WTC11 (cell line): ENCODE results near the gene ELP5. TPM values are rescaled to one million over a fixed set of nuclear protein-coding genes. Genes with fewer than 3 reads are reported as not detected.

Experiments used
- ATAC-seq: fragments of 200-7000 bp; cut with Tn5 transposase; 2 replicates; pipeline ENCODE4 v1.10.0; 2021; ENCODE audit warnings: mild to moderate bottlenecking, moderate library complexity
- CTCF ChIA-PET: fragments of 300-600 bp; sonication (Branson Sonifier 250); formaldehyde crosslinking; loops from one replicate; lab custom pipeline; 2021; ENCODE audit warnings: antibody characterized with exemption; lab: Charles Lee
- POLR2A ChIA-PET: fragments of 350-600 bp; sonication (Branson Sonifier 250); formaldehyde crosslinking; loops from one replicate; lab custom pipeline; 2021; ENCODE audit warnings: antibody characterized with exemption; lab: Charles Lee
- DNase-seq: peaks from one replicate; pipeline ENCODE4 v3.0.0; 2021; ENCODE audit warnings: low spot score
- H3K27ac Mint-ChIP-seq: 2 replicates; pipeline ENCODE4 v1.8.0; 2021; ENCODE audit warnings: mixed read lengths
- H3K27me3 Mint-ChIP-seq: 2 replicates; pipeline ENCODE4 v1.8.0; 2021; ENCODE audit warnings: low read depth, mild to moderate bottlenecking, moderate library complexity, mixed read lengths
- H3K36me3 Mint-ChIP-seq: 2 replicates; pipeline ENCODE4 v1.8.0; 2021; ENCODE audit warnings: mixed read lengths
- H3K4me1 Mint-ChIP-seq: 2 replicates; pipeline ENCODE4 v1.8.0; 2022; ENCODE audit warnings: mixed read lengths
- H3K4me3 Mint-ChIP-seq: 2 replicates; pipeline ENCODE4 v1.8.0; 2021; ENCODE audit warnings: mild to moderate bottlenecking, moderate library complexity, mixed read lengths
- H3K9me3 Mint-ChIP-seq: 2 replicates; pipeline ENCODE4 v1.8.0; 2021; ENCODE audit warnings: mixed read lengths
- ATF1 ChIP-seq: sonication (generic); formaldehyde crosslinking; IDR thresholded peaks from 2 replicates; pipeline ENCODE4 v1.8.1; 2023; ENCODE audit warnings: mild to moderate bottlenecking, moderate library complexity, missing genetic modification reagents
- FOXJ3 ChIP-seq: sonication (generic); formaldehyde crosslinking; IDR thresholded peaks from 2 replicates; pipeline ENCODE4 v1.9.0; 2021; ENCODE audit warnings: missing genetic modification reagents, mild to moderate bottlenecking, borderline replicate concordance
- FOXK1 ChIP-seq: sonication (generic); formaldehyde crosslinking; IDR thresholded peaks from 2 replicates; pipeline ENCODE4 v1.8.0; 2022; ENCODE audit warnings: mild to moderate bottlenecking, moderate library complexity, missing genetic modification reagents
- GABPB1 ChIP-seq: sonication (generic); formaldehyde crosslinking; IDR thresholded peaks from 2 replicates; pipeline ENCODE4 v1.8.1; 2023; ENCODE audit warnings: mild to moderate bottlenecking, missing genetic modification reagents
- GRHL2 ChIP-seq: fragments of 250-450 bp; sonication (Bioruptor Pico); IDR thresholded peaks from 2 replicates; pipeline ENCODE4 v1.8.0; 2022; ENCODE audit warnings: mild to moderate bottlenecking, moderate library complexity; ENCODE audit not compliant: insufficient replicate concordance, severe bottlenecking
- IRF2 ChIP-seq: sonication (generic); formaldehyde crosslinking; IDR thresholded peaks from 2 replicates; pipeline ENCODE4 v1.8.0; 2022; ENCODE audit warnings: low read depth, missing genetic modification reagents, borderline replicate concordance
- NFATC4 ChIP-seq: fragments of 250-450 bp; sonication (Bioruptor Pico); IDR thresholded peaks from 2 replicates; pipeline ENCODE4 v1.9.0; 2021; ENCODE audit warnings: mild to moderate bottlenecking
- RELA ChIP-seq: sonication (generic); formaldehyde crosslinking; IDR thresholded peaks from 2 replicates; pipeline ENCODE4 v1.8.1; 2022; ENCODE audit warnings: missing genetic modification reagents, mild to moderate bottlenecking, borderline replicate concordance
- SMAD4 ChIP-seq: sonication (generic); formaldehyde crosslinking; IDR thresholded peaks from 2 replicates; pipeline ENCODE4 v1.8.0; 2022; ENCODE audit warnings: mild to moderate bottlenecking, missing genetic modification reagents
- STAT6 ChIP-seq: sonication (generic); formaldehyde crosslinking; conservative IDR thresholded peaks from 2 replicates; pipeline ENCODE4 v1.8.1; 2023; ENCODE audit warnings: mild to moderate bottlenecking, low read depth, missing genetic modification reagents, moderate library complexity
- TEAD4 ChIP-seq: sonication (generic); formaldehyde crosslinking; IDR thresholded peaks from 2 replicates; pipeline ENCODE4 v1.8.0; 2022; ENCODE audit warnings: mild to moderate bottlenecking, missing genetic modification reagents
- USF1 ChIP-seq: sonication (generic); formaldehyde crosslinking; IDR thresholded peaks from 2 replicates; pipeline ENCODE4 v1.8.0; 2022; ENCODE audit warnings: mild to moderate bottlenecking, missing genetic modification reagents
- ZBTB21 ChIP-seq: sonication (generic); formaldehyde crosslinking; IDR thresholded peaks from 2 replicates; pipeline ENCODE4 v1.8.1; 2023; ENCODE audit warnings: mild to moderate bottlenecking, missing genetic modification reagents, borderline replicate concordance
- ZNF121 ChIP-seq: sonication (generic); formaldehyde crosslinking; IDR thresholded peaks from 2 replicates; pipeline ENCODE4 v1.8.0; 2023; ENCODE audit warnings: missing genetic modification reagents
- ZNF138 ChIP-seq: sonication (generic); formaldehyde crosslinking; conservative IDR thresholded peaks from 2 replicates; pipeline ENCODE4 v1.8.1; 2022; ENCODE audit warnings: mild to moderate bottlenecking, moderate library complexity, missing genetic modification reagents
- ZNF232 ChIP-seq: sonication (generic); formaldehyde crosslinking; IDR thresholded peaks from 2 replicates; pipeline ENCODE4 v1.8.0; 2022; ENCODE audit warnings: mild to moderate bottlenecking, missing genetic modification reagents
- ZNF416 ChIP-seq: fragments of 250-450 bp; sonication (Bioruptor Pico); IDR thresholded peaks from 2 replicates; pipeline ENCODE4 v1.9.0; 2021; ENCODE audit warnings: mild to moderate bottlenecking, inconsistent platforms
- ZNF425 ChIP-seq: fragments of 250-450 bp; sonication (Bioruptor Pico); conservative IDR thresholded peaks from 2 replicates; pipeline ENCODE4 v1.9.0; 2021; ENCODE audit warnings: mild to moderate bottlenecking
- ZSCAN18 ChIP-seq: fragments of 250-450 bp; sonication (Bioruptor Pico); IDR thresholded peaks from 2 replicates; pipeline ENCODE4 v2.1.2; 2022; ENCODE audit warnings: mild to moderate bottlenecking, moderate library complexity
- total RNA-seq: library from RNA; stranded (reverse); gene quantifications from 3 replicates; pipeline ENCODE4 v1.2.3, GENCODE V29; 2021
- TF ChIP-seq, protein P1 (sequence below): sonication (generic); formaldehyde crosslinking; IDR thresholded peaks from 2 replicates; pipeline ENCODE4 v1.8.1; 2022; ENCODE audit warnings: mild to moderate bottlenecking, moderate library complexity, missing genetic modification reagents
- TF ChIP-seq, protein P2 (sequence below): sonication (generic); formaldehyde crosslinking; IDR thresholded peaks from 2 replicates; pipeline ENCODE4 v1.8.1; 2023; ENCODE audit warnings: mild to moderate bottlenecking, missing genetic modification reagents
- TF ChIP-seq, protein P3 (sequence below): sonication (generic); formaldehyde crosslinking; IDR thresholded peaks from 2 replicates; pipeline ENCODE4 v1.8.0; 2023; ENCODE audit warnings: missing genetic modification reagents

ELP5 gene
- total RNA-seq, 1 experiment from 2014 or later, result 101 TPM

GRCh38 chr17:7249214-7249613 lies 2.8 kb upstream of the ELP5 start:
- no peaks in the 10 kb centered on the region for H3K27me3 Mint-ChIP-seq
- TF ChIP-seq, protein P1, sequence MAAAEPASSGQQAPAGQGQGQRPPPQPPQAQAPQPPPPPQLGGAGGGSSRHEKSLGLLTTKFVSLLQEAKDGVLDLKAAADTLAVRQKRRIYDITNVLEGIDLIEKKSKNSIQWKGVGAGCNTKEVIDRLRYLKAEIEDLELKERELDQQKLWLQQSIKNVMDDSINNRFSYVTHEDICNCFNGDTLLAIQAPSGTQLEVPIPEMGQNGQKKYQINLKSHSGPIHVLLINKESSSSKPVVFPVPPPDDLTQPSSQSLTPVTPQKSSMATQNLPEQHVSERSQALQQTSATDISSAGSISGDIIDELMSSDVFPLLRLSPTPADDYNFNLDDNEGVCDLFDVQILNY, result no peak
- no peak for TF ChIP-seq GABPB1 (CRISPR knock-in tag)
- no peak for TF ChIP-seq ZSCAN18
- TF ChIP-seq TEAD4 (CRISPR knock-in tag), result no peak
- TF ChIP-seq ATF1 (CRISPR knock-in tag), result no peak
- DNase-seq (no peak), ATAC-seq (no peak)
- H3K27ac Mint-ChIP-seq, result peak overlapping the region; percentile 28; the same call in 1 of the 2 replicates
- peak overlapping the region; percentile 92 for H3K4me3 Mint-ChIP-seq
- H3K4me1 Mint-ChIP-seq, result peaks cover 34% of the 10 kb centered on the region
- POLR2A ChIA-PET, result no interaction called here
- CTCF ChIA-PET, result interaction anchor here (0.8 to 1.6 kb wide), 3 partner anchors 12 to 47 kb away, joined by 3 to 4 read pairs (median 4); no protein-coding TSS in a partner anchor
- peaks cover 32% of the 10 kb centered on the region for H3K36me3 Mint-ChIP-seq
- H3K9me3 Mint-ChIP-seq, result no peaks in the 10 kb centered on the region

DNA sequence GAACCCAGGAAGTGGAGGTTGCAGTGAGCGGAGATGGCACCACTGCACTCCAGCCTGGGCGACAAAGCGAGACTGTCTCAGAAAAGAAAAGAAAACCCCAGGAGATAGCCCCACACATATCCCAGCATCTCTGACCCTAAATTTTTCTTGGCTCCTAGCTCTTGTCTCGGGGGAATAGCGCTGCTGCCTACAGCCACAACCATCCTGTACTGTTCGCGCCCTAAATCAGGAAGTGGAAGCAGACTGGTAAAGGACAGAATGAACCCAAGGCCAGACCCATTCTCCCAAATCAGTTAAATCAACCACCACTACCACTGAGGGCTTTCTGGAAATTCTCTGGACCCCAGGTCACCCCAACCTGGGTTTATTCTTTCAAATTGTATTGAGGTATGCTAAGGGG lies 2.2 kb upstream of the ELP5 start:
- H3K27ac Mint-ChIP-seq, result peak overlapping the region; percentile 70; the same call in 1 of the 2 replicates
- H3K36me3 Mint-ChIP-seq, result peaks cover 32% of the 10 kb centered on the region
- H3K27me3 Mint-ChIP-seq, result no peaks in the 10 kb centered on the region
- no peak for ATAC-seq
- H3K9me3 Mint-ChIP-seq, result no peaks in the 10 kb centered on the region
- DNase-seq, result no peak
- TF ChIP-seq, protein P2, sequence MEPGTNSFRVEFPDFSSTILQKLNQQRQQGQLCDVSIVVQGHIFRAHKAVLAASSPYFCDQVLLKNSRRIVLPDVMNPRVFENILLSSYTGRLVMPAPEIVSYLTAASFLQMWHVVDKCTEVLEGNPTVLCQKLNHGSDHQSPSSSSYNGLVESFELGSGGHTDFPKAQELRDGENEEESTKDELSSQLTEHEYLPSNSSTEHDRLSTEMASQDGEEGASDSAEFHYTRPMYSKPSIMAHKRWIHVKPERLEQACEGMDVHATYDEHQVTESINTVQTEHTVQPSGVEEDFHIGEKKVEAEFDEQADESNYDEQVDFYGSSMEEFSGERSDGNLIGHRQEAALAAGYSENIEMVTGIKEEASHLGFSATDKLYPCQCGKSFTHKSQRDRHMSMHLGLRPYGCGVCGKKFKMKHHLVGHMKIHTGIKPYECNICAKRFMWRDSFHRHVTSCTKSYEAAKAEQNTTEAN (CRISPR knock-in tag), result no peak
- TF ChIP-seq, protein P3, sequence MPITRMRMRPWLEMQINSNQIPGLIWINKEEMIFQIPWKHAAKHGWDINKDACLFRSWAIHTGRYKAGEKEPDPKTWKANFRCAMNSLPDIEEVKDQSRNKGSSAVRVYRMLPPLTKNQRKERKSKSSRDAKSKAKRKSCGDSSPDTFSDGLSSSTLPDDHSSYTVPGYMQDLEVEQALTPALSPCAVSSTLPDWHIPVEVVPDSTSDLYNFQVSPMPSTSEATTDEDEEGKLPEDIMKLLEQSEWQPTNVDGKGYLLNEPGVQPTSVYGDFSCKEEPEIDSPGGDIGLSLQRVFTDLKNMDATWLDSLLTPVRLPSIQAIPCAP (CRISPR knock-in tag), result no peak
- TF ChIP-seq ZNF232 (CRISPR knock-in tag) (no peak), ZBTB21 (no peak), RELA (no peak), ZSCAN18 (no peak), FOXJ3 (no peak), USF1 (no peak), FOXK1 (CRISPR knock-in tag) (no peak), ATF1 (CRISPR knock-in tag) (no peak), ZNF416 (CRISPR knock-in tag) (no peak), ZNF425 (CRISPR knock-in tag) (no peak), GRHL2 (CRISPR knock-in tag) (no peak), ZNF138 (CRISPR knock-in tag) (no peak), NFATC4 (no peak), IRF2 (CRISPR knock-in tag) (no peak), SMAD4 (CRISPR knock-in tag) (no peak), STAT6 (CRISPR knock-in tag) (no peak), ZNF121 (CRISPR knock-in tag) (no peak)
- TF ChIP-seq, protein P1, result no peak
- ChIA-PET CTCF (interaction anchor here (1.5 to 1.6 kb wide), 2 partner anchors 29 to 46 kb away, joined by 4 read pairs; no protein-coding TSS in a partner anchor), POLR2A (no interaction called here)
- peaks cover 34% of the 10 kb centered on the region for H3K4me1 Mint-ChIP-seq
- H3K4me3 Mint-ChIP-seq, result peak overlapping the region; percentile 92
